Transverse colon (tissue), 4 donors: ENCODE data around the gene DTD1. TPM values are rescaled to one million over a fixed set of nuclear protein-coding genes. Genes with fewer than 3 reads are reported as not detected.

Experiments used
- DNase-seq: peaks from one replicate; pipeline ENCODE4 v3.0.0-alpha.2; 2019
- H3K27ac ChIP-seq, 4 donors: fragments of 200-600 bp; sonication (generic); 2 replicates each; pipeline ENCODE4 v1.5.1; 2016 to 2018; ENCODE audit warnings: inconsistent platforms in 4 of 4
- H3K27me3 ChIP-seq: fragments of 200-600 bp; sonication (generic); 2 replicates; pipeline ENCODE4 v1.5.1; 2017; ENCODE audit warnings: inconsistent platforms
- H3K36me3 ChIP-seq, 4 donors: fragments of 200-600 bp; sonication (generic); 2 replicates each; pipeline ENCODE4 v1.5.1; 2017 to 2019; ENCODE audit warnings: inconsistent platforms in 4 of 4
- H3K4me1 ChIP-seq, 4 donors: fragments of 200-600 bp; sonication (generic); 2 replicates each; pipeline ENCODE4 v1.5.1; 2017 to 2020; ENCODE audit warnings: inconsistent platforms in 4 of 4
- H3K4me3 ChIP-seq, 4 donors: fragments of 200-600 bp; sonication (generic); 1 replicate in 1 of 4; 2 replicates in 3 of 4; pipeline versions ENCODE4 v1.5.1 to v1.6.1; 2017 to 2019; ENCODE audit warnings: inconsistent platforms in 4 of 4
- H3K9me3 ChIP-seq, 2 donors: fragments of 200-600 bp; sonication (generic); 2 replicates each; pipeline ENCODE4 v1.5.1; 2017 to 2019; ENCODE audit warnings: inconsistent platforms in 2 of 2
- EP300 ChIP-seq: sonication (generic); formaldehyde crosslinking; IDR thresholded peaks from one replicate; pipeline ENCODE4 v1.6.1; 2017; ENCODE audit warnings: antibody characterized with exemption, low read depth
- POLR2A ChIP-seq: fragments of 450-650 bp; IDR thresholded peaks from one replicate; pipeline ENCODE4 v1.6.1; 2016; ENCODE audit warnings: antibody characterized with exemption, mild to moderate bottlenecking, moderate library complexity
- POLR2AphosphoS5 ChIP-seq, 3 donors: sonication (generic); formaldehyde crosslinking; IDR thresholded peaks; one replicate each; pipeline ENCODE4 v1.6.1; 2016; ENCODE audit warnings: antibody characterized with exemption in 3 of 3
- WGBS, 2 donors: methylation state at CpG; one replicate each; pipeline ENCODE4 v1.1.5; 2018; ENCODE audit warnings: low coverage in 1 of 2; 5-methylcytosine and 5-hydroxymethylcytosine counted together
- in situ Hi-C, 4 donors: fragments of 200-750 bp; cut with MboI; loops; one replicate each; pipeline versions ENCODE4 v1.15.0 to v1.15.1; 2017; ENCODE audit warnings: low sequenced_read_pairs in 3 of 4, low pct_ligation_motif_present in 1 of 4, low pct_unique_long_range_greater_than_20kb in 1 of 4
- intact Hi-C: fragments of 100-400 bp; cut with DNase I; formaldehyde crosslinking; loops from one replicate; pipeline ENCODE4 v1.15.1; 2023; ENCODE audit warnings: low total_unique reads
- total RNA-seq, 4 donors: library from RNA; depleted of rRNA; stranded (reverse); fragments of >200 nt; gene quantifications; one replicate each; pipeline ENCODE4 v1.1.0, GENCODE V29; 2016
- TF ChIP-seq, protein P1 (sequence below), 5 experiments: fragments of 200-600 bp in 3 of 5; fragments of 450-650 bp in 2 of 5; sonication (generic) in 3 of 5; IDR thresholded peaks; 1 replicate in 2 of 5; 2 replicates in 3 of 5; pipeline ENCODE4 v1.5.1; 2016 to 2017; ENCODE audit warnings: antibody characterized with exemption in 5 of 5, inconsistent platforms in 3 of 5, mild to moderate bottlenecking in 2 of 5, moderate library complexity in 1 of 5

Gene DTD1
- total RNA-seq, 4 donors from 2014 or later, result 3.7 to 17.6 (median 9.8) TPM

DNA sequence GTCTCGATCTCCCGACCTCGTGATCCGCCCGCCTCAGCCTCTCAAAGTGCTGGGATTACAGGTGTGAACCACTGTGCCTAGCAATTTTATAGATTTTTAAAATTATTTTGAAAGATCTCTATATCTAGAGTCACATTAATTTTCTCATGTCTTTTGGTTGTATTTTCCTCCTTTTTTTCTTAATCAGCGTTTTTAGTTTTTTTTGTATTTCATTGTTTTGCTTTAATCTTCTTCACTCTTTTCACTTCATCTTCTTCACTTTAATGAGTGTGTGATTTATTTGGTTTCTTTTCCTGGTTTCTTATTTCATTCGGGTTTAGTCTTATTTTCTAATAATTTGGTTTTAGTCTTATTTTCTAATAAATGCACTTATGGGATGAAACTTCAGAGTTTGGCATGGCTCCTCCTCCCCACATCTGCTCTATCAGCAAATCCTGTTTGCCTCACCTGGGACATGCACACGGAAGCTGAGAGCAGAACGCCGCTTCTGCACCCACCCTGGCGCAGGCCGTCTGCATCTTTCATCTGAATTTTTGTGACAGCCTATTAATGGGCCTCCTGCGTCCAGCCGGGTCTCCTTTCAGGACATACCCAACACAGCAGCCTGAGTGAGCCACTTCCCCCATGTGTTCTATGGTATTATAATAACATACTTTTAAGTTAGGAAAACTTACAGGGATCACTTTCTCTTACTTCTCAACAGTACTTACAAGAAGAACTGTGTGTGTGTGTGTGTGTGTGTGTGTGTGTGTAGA, 35.5 kb downstream of the DTD1 start:
- in situ Hi-C loops, result loop anchor here in 1 of 4 donors (10.0 kb wide), 1 partner anchor 1021 kb away; no protein-coding TSS in a partner anchor
- Histone ChIP-seq H3K27ac (no peak overlapping the region), H3K27me3 (no peaks in the 10 kb centered on the region), H3K36me3 (no peaks in the 10 kb centered on the region), H3K9me3 (no peaks in the 10 kb centered on the region), H3K4me1 (no peaks in the 10 kb centered on the region), H3K4me3 (no peak overlapping the region)
- intact Hi-C loops, result no loop called here
- WGBS, 2 donors, result 91 to 92% methylated on average over 13 to 14 of the region's 14 CpGs
- DNase-seq, result no peak
- TF ChIP-seq, protein P1, sequence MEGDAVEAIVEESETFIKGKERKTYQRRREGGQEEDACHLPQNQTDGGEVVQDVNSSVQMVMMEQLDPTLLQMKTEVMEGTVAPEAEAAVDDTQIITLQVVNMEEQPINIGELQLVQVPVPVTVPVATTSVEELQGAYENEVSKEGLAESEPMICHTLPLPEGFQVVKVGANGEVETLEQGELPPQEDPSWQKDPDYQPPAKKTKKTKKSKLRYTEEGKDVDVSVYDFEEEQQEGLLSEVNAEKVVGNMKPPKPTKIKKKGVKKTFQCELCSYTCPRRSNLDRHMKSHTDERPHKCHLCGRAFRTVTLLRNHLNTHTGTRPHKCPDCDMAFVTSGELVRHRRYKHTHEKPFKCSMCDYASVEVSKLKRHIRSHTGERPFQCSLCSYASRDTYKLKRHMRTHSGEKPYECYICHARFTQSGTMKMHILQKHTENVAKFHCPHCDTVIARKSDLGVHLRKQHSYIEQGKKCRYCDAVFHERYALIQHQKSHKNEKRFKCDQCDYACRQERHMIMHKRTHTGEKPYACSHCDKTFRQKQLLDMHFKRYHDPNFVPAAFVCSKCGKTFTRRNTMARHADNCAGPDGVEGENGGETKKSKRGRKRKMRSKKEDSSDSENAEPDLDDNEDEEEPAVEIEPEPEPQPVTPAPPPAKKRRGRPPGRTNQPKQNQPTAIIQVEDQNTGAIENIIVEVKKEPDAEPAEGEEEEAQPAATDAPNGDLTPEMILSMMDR (IDR thresholded peaks at IDR 0.05), result no peak
- no peak for TF ChIP-seq POLR2A
- TF ChIP-seq EP300, result no peak
- no peak for TF ChIP-seq POLR2AphosphoS5 (IDR thresholded peaks at IDR 0.05)

DNA sequence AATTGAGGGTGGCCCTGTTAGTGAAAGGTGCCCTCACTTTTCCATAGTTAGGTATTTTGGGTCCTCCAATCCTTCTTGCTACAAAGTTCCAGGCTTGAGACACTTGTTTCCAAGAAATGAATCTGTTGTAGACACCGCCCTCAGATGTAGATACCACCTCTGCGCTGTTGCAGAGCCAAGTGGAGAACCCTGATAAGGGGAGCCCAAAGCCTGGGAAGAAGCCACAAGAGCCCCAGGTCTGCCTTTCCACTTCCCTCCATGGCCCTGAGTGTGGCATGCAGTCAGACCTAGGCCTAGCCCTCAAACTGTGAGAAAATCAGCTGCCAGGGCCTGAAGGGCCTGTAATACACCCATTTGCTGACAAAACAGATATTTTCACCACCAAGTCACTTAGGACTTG, 37.1 kb downstream of the DTD1 start:
- intact Hi-C loops, result no loop called here
- in situ Hi-C loops, result loop anchor here in 3 of 4 donors (10.0 to 25.0 kb wide), 3 partner anchors 587 to 1020 kb away; partner anchors contain the start of gene SLC24A3 (in 2 of the 3)
- H3K4me1 ChIP-seq, result no peaks in the 10 kb centered on the region
- DNase-seq, result no peak
- 80% methylated on average over 2 of the region's 2 CpGs; no CpG with 5 or more reads in 1 of the 2 donors for WGBS, 2 donors
- no peak overlapping the region for H3K27ac ChIP-seq
- TF ChIP-seq POLR2A (no peak), EP300 (no peak), POLR2AphosphoS5 (IDR thresholded peaks at IDR 0.05) (no peak)
- TF ChIP-seq, protein P1 (IDR thresholded peaks at IDR 0.05), result no peak
- H3K36me3 ChIP-seq, result no peaks in the 10 kb centered on the region
- no peaks in the 10 kb centered on the region for H3K9me3 ChIP-seq
- no peaks in the 10 kb centered on the region for H3K27me3 ChIP-seq
- no peak overlapping the region for H3K4me3 ChIP-seq

DNA sequence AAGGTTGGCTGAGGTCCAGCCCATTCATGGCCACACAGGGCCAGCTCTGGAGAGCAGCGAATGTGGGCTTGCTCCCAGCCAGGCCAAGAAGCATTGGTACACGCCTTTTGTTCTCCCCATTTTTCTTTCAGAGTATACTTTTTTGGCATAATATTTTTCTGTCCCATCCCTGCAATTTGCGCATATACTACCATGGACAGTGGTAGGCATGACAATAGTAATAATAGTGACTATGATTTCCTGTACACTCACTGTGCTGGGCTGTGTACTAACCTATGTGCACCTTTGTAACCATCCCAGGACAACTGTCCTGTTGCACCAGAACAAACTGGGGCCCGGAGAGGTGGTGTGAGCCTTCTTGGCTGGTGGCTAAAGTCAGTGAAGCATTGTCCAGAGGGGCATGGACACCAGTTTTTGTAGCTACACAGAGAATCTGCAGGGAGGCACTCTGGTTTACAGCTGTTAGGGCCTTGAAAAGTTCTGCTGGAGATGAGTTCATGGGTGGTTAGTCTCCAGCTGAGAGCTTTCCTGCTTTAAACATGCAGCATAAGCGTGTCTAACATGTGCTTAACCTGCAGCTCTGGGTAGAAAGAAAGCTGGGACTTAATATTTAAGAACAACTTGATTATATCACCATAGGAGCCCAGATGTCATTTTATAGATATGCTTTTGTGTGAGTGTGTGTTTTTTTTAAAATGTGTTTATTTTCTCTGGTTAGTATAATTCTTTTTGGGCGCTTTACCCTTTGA, 38.2 kb downstream of the DTD1 start:
- H3K4me1 ChIP-seq, result no peaks in the 10 kb centered on the region
- H3K4me3 ChIP-seq, result no peak overlapping the region
- intact Hi-C loops, result no loop called here
- H3K9me3 ChIP-seq, result no peaks in the 10 kb centered on the region
- in situ Hi-C loops, result loop anchor here in 3 of 4 donors (10.0 to 25.0 kb wide), 3 partner anchors 586 to 1019 kb away; partner anchors contain the start of gene SLC24A3 (in 2 of the 3)
- no peak overlapping the region for H3K27ac ChIP-seq
- no peaks in the 10 kb centered on the region for H3K36me3 ChIP-seq
- TF ChIP-seq, protein P1 (IDR thresholded peaks at IDR 0.05), result no peak
- TF ChIP-seq POLR2A, result no peak
- 85 to 88% methylated on average over 2 to 6 of the region's 6 CpGs for WGBS, 2 donors
- DNase-seq, result no peak
- no peaks in the 10 kb centered on the region for H3K27me3 ChIP-seq

DNA sequence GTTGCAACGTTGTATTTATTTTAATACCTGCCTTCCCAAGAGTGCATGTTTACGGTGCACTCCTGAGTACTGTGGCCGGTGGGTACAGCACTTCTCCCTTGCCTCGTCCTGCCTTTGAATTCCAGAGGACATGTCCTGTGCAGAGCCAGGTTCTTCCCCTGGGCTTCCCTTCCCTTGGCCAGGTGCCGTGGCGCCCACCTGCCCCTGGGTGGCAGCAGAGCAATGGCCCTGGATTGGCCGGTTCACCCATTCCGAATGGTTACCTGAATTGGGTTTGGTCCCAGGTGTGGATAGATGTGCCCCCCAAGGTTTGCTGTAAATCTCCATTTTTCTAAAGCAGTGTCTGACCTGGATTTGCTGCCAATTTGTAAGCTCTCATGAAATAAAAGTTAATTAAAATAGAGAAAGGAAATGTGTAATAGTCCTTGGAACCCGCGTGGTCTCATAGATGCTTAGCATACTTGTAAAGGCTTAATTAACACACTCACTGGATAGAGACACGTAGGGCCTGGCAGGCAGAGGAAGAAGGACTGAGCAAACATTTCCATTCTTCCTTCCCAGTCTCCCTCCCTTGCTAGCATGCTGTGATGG, 40.6 kb downstream of the DTD1 start:
- in situ Hi-C loops, result loop anchor here in 3 of 4 donors (10.0 to 25.0 kb wide), 3 partner anchors 584 to 1016 kb away; partner anchors contain the start of gene SLC24A3 (in 2 of the 3)
- DNase-seq, result peak; percentile 17

More for the DNA sequence above, 40.6 kb downstream of the DTD1 start:
- Histone ChIP-seq H3K36me3 (no peaks in the 10 kb centered on the region), H3K4me3 (no peak overlapping the region), H3K9me3 (no peaks in the 10 kb centered on the region), H3K4me1 (no peaks in the 10 kb centered on the region), H3K27me3 (no peaks in the 10 kb centered on the region), H3K27ac (no peak overlapping the region)
- 40 to 78% methylated on average over 1 to 11 of the region's 11 CpGs for WGBS, 2 donors
- no peak for TF ChIP-seq POLR2AphosphoS5 (IDR thresholded peaks at IDR 0.05)
- TF ChIP-seq, protein P1 (IDR thresholded peaks at IDR 0.05), result peak in 4 of 5 experiments; percentile 30 to 53 (median 50)
- intact Hi-C loops, result no loop called here
